ENCODE data around the gene CNTN6.

DNA sequence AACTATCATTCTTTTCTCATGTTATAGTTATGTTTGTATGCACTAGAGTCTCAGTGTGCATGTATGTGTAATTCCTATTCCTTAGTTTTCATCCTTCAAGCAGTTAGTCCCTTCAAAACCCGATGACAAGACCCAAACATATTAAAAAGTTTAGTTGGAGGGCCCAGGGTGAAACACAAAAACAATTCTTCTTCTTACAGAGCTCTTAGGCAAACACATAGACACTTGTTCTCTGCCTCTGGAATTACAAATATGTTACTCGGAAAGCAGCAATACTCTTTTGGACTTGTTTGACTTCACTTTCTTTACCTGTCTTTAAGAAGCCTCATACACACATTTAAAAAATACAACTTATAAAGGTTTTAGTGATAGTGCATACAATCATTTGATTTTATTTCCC, 763 bp upstream of the CNTN6 start:
- TF ChIP-seq, protein P1, sequence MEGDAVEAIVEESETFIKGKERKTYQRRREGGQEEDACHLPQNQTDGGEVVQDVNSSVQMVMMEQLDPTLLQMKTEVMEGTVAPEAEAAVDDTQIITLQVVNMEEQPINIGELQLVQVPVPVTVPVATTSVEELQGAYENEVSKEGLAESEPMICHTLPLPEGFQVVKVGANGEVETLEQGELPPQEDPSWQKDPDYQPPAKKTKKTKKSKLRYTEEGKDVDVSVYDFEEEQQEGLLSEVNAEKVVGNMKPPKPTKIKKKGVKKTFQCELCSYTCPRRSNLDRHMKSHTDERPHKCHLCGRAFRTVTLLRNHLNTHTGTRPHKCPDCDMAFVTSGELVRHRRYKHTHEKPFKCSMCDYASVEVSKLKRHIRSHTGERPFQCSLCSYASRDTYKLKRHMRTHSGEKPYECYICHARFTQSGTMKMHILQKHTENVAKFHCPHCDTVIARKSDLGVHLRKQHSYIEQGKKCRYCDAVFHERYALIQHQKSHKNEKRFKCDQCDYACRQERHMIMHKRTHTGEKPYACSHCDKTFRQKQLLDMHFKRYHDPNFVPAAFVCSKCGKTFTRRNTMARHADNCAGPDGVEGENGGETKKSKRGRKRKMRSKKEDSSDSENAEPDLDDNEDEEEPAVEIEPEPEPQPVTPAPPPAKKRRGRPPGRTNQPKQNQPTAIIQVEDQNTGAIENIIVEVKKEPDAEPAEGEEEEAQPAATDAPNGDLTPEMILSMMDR (IDR thresholded peaks at IDR 0.05), result no peak
- TF ChIP-seq POLR2A (IDR thresholded peaks at IDR 0.05), result no peak

Measured in adrenal gland (tissue), 5 donors.